ENCODE measurements around the gene USP17L13.
"Not testable (repeated sequence)": the region's sequence is repeated elsewhere in the genome, so short reads cannot be mapped to it uniquely, and the experiment has no call there.

USP17L13 gene, protein sequence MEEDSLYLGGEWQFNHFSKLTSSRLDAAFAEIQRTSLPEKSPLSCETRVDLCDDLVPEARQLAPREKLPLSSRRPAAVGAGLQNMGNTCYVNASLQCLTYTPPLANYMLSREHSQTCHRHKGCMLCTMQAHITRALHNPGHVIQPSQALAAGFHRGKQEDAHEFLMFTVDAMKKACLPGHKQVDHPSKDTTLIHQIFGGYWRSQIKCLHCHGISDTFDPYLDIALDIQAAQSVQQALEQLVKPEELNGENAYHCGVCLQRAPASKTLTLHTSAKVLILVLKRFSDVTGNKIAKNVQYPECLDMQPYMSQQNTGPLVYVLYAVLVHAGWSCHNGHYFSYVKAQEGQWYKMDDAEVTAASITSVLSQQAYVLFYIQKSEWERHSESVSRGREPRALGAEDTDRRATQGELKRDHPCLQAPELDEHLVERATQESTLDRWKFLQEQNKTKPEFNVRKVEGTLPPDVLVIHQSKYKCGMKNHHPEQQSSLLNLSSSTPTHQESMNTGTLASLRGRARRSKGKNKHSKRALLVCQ

DNA sequence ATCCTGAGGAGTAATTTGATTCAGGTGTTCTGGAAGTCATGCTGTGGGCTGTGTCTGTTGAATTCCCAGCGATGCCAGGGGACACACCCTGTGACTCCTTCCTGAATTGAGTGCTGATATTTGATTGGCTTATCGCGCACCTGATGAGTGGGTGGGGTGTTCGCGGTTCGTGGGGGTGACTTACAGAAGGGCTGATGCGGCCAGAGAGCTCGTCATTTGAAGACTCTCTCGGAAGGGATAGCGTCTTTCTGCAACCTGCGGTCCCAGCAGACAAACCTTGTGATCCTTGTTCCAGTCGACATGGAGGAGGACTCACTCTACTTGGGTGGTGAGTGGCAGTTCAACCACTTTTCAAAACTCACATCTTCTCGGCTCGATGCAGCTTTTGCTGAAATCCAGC is at the start of gene USP17L13:
TSS of gene USP17L13 (plus strand) at position 301 of the 400 bp plus-strand sequence. CDS start at position 301, 0 bp downstream.
- H3K9ac ChIP-seq (ENCODE audit: low read depth, low read length); H3K36me3 ChIP-seq (ENCODE audit: control insufficient read depth, insufficient read depth, low read length); H3K27me3 ChIP-seq (ENCODE audit: control insufficient read depth, insufficient read depth, low read length): not testable (repeated sequence)

DNA sequence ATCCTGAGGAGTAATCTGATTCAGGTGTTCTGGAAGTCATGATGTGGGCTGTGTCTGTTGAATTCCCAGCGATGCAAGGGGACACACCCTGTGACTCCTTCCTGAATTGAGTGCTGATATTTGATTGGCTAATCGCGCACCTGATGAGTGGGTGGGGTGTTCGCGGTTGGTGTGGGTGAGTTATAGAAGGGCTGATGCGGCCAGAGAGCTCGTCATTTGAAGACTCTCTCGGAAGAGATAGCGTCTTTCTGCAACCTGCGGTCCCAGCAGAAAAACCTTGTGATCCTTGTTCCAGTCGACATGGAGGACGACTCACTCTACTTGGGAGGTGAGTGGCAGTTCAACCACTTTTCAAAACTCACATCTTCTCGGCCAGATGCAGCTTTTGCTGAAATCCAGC is 14.3 kb upstream of the USP17L13 start, which contains the start of gene USP17L10:
TSS of gene USP17L10 (plus strand) at position 301 of the 400 bp plus-strand sequence. CDS start at position 301, 0 bp downstream.
- not testable (repeated sequence) for H3K27me3 ChIP-seq (ENCODE audit: control insufficient read depth, insufficient read depth, low read length); H3K27ac ChIP-seq (ENCODE audit: low read depth, low read length); H3K4me3 ChIP-seq (ENCODE audit: low read depth, low read length); H3K9me3 ChIP-seq (ENCODE audit: control insufficient read depth, insufficient read depth, low read length); H3K36me3 ChIP-seq (ENCODE audit: control insufficient read depth, insufficient read depth, low read length); H3K9ac ChIP-seq (ENCODE audit: low read depth, low read length); H3K4me1 ChIP-seq (ENCODE audit: control insufficient read depth, insufficient read depth, low read length)

More for the DNA sequence above, at the start of gene USP17L13:
- not testable (repeated sequence) for H3K4me1 ChIP-seq (ENCODE audit: control insufficient read depth, insufficient read depth, low read length); H3K4me3 ChIP-seq (ENCODE audit: low read depth, low read length); H3K9me3 ChIP-seq (ENCODE audit: control insufficient read depth, insufficient read depth, low read length); H3K27ac ChIP-seq (ENCODE audit: low read depth, low read length)

DNA sequence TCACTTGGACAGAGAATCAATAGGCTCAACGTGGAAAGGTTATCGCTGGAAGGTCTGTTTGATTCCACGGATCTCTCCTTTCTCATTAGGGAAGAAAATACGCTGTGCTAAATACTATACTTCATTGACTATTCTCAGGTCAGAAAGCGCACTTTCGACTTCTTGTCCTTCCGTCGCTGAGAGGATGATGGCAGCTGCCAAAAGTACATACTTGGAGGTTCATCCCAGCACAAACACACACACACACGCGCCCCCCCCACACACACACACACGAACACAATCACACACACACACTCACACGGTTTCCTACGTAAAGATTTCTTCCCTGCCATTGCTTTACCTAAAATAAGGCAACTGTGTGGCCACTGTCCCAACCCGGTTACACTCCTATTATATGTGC is 10.0 kb upstream of the USP17L13 start:
- H3K27ac ChIP-seq (ENCODE audit: low read depth, low read length); H3K4me3 ChIP-seq (ENCODE audit: low read depth, low read length); H3K4me1 ChIP-seq (ENCODE audit: control insufficient read depth, insufficient read depth, low read length); H3K36me3 ChIP-seq (ENCODE audit: control insufficient read depth, insufficient read depth, low read length); H3K27me3 ChIP-seq (ENCODE audit: control insufficient read depth, insufficient read depth, low read length); H3K9me3 ChIP-seq (ENCODE audit: control insufficient read depth, insufficient read depth, low read length); H3K9ac ChIP-seq (ENCODE audit: low read depth, low read length): not testable (repeated sequence)

DNA sequence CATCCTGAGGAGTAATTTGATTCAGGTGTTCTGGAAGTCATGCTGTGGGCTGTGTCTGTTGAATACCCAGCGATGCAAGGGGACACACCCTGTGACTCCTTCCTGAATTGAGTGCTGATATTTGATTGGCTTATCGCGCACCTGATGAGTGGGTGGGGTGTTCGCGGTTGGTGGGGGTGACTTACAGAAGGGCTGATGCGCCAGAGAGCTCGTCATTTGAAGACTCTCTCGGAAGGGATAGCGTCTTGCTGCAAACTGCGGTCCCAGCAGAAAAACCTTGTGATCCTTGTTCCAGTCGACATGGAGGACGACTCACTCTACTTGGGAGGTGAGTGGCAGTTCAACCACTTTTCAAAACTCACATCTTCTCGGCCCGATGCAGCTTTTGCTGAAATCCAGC is 9.6 kb upstream of the USP17L13 start, which contains the start of gene USP17L11:
TSS of gene USP17L11 (plus strand) at position 301 of the 400 bp plus-strand sequence. CDS start at position 301, 0 bp downstream.
- not testable (repeated sequence) for H3K27ac ChIP-seq (ENCODE audit: low read depth, low read length); H3K4me3 ChIP-seq (ENCODE audit: low read depth, low read length); H3K27me3 ChIP-seq (ENCODE audit: control insufficient read depth, insufficient read depth, low read length); H3K4me1 ChIP-seq (ENCODE audit: control insufficient read depth, insufficient read depth, low read length); H3K9ac ChIP-seq (ENCODE audit: low read depth, low read length); H3K9me3 ChIP-seq (ENCODE audit: control insufficient read depth, insufficient read depth, low read length); H3K36me3 ChIP-seq (ENCODE audit: control insufficient read depth, insufficient read depth, low read length)

DNA sequence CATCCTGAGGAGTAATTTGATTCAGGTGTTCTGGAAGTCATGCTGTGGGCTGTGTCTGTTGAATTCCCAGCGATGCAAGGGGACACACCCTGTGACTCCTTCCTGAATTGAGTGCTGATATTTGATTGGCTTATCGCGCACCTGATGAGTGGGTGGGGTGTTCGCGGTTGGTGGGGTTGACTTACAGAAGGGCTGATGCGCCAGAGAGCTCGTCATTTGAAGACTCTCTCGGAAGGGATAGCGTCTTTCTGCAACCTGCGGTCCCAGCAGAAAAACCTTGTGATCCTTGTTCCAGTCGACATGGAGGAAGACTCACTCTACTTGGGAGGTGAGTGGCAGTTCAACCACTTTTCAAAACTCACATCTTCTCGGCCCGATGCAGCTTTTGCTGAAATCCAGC is 4.8 kb upstream of the USP17L13 start, which contains the start of gene USP17L12:
TSS of gene USP17L12 (plus strand) at position 301 of the 400 bp plus-strand sequence. CDS start at position 301, 0 bp downstream.
- H3K27ac ChIP-seq (ENCODE audit: low read depth, low read length); H3K36me3 ChIP-seq (ENCODE audit: control insufficient read depth, insufficient read depth, low read length); H3K9me3 ChIP-seq (ENCODE audit: control insufficient read depth, insufficient read depth, low read length); H3K9ac ChIP-seq (ENCODE audit: low read depth, low read length); H3K27me3 ChIP-seq (ENCODE audit: control insufficient read depth, insufficient read depth, low read length); H3K4me1 ChIP-seq (ENCODE audit: control insufficient read depth, insufficient read depth, low read length); H3K4me3 ChIP-seq (ENCODE audit: low read depth, low read length): not testable (repeated sequence)

DNA sequence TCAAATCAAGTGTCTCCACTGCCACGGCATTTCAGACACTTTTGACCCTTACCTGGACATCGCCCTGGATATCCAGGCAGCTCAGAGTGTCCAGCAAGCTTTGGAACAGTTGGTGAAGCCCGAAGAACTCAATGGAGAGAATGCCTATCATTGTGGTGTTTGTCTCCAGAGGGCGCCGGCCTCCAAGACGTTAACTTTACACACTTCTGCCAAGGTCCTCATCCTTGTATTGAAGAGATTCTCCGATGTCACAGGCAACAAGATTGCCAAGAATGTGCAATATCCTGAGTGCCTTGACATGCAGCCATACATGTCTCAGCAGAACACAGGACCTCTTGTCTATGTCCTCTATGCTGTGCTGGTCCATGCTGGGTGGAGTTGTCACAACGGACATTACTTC is 5.6 kb downstream of the USP17L13 start:
- H3K9me3 ChIP-seq (ENCODE audit: control insufficient read depth, insufficient read depth, low read length); H3K27ac ChIP-seq (ENCODE audit: low read depth, low read length); H3K4me3 ChIP-seq (ENCODE audit: low read depth, low read length); H3K9ac ChIP-seq (ENCODE audit: low read depth, low read length); H3K4me1 ChIP-seq (ENCODE audit: control insufficient read depth, insufficient read depth, low read length); H3K36me3 ChIP-seq (ENCODE audit: control insufficient read depth, insufficient read depth, low read length); H3K27me3 ChIP-seq (ENCODE audit: control insufficient read depth, insufficient read depth, low read length): not testable (repeated sequence)

DNA sequence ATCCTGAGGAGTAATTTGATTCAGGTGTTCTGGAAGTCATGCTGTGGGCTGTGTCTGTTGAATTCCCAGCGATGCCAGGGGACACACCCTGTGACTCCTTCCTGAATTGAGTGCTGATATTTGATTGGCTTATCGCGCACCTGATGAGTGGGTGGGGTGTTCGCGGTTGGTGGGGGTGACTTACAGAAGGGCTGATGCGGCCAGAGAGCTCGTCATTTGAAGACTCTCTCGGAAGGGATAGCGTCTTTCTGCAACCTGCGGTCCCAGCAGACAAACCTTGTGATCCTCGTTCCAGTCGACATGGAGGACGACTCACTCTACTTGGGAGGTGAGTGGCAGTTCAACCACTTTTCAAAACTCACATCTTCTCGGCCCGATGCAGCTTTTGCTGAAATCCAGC is 9.4 kb downstream of the USP17L13 start, which contains the start of gene USP17L15:
TSS of gene USP17L15 (plus strand) at position 301 of the 400 bp plus-strand sequence. CDS start at position 301, 0 bp downstream.
- not testable (repeated sequence) for H3K4me3 ChIP-seq (ENCODE audit: low read depth, low read length); H3K9me3 ChIP-seq (ENCODE audit: control insufficient read depth, insufficient read depth, low read length); H3K4me1 ChIP-seq (ENCODE audit: control insufficient read depth, insufficient read depth, low read length); H3K27ac ChIP-seq (ENCODE audit: low read depth, low read length); H3K9ac ChIP-seq (ENCODE audit: low read depth, low read length); H3K36me3 ChIP-seq (ENCODE audit: control insufficient read depth, insufficient read depth, low read length); H3K27me3 ChIP-seq (ENCODE audit: control insufficient read depth, insufficient read depth, low read length)

DNA sequence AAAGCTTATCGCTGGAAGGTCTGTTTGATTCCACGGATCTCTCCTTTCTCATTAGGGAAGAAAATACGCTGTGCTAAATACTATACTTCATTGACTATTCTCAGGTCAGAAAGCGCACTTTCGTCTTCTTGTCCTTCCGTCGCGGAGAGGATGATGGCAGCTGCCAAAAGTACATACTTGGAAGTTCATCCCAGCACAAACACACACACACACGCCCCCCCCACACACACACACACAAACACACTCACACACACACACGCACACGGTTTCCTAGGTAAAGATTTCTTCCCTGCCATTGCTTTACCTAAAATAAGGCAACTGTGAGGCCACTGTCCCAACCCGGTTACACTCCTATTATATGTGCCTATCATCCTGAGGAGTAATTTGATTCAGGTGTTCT is 13.8 kb downstream of the USP17L13 start:
- not testable (repeated sequence) for H3K9ac ChIP-seq (ENCODE audit: low read depth, low read length); H3K27ac ChIP-seq (ENCODE audit: low read depth, low read length); H3K9me3 ChIP-seq (ENCODE audit: control insufficient read depth, insufficient read depth, low read length); H3K27me3 ChIP-seq (ENCODE audit: control insufficient read depth, insufficient read depth, low read length); H3K4me3 ChIP-seq (ENCODE audit: low read depth, low read length); H3K4me1 ChIP-seq (ENCODE audit: control insufficient read depth, insufficient read depth, low read length); H3K36me3 ChIP-seq (ENCODE audit: control insufficient read depth, insufficient read depth, low read length)

DNA sequence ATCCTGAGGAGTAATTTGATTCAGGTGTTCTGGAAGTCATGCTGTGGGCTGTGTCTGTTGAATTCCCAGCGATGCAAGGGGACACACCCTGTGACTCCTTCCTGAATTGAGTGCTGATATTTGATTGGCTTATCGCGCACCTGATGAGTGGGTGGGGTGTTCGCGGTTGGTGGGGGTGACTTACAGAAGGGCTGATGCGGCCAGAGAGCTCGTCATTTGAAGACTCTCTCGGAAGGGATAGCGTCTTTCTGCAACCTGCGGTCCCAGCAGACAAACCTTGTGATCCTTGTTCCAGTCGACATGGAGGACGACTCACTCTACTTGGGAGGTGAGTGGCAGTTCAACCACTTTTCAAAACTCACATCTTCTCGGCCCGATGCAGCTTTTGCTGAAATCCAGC is 18.9 kb downstream of the USP17L13 start, which contains the start of gene USP17L17:
TSS of gene USP17L17 (plus strand) at position 301 of the 400 bp plus-strand sequence. CDS start at position 301, 0 bp downstream.
- H3K27me3 ChIP-seq (ENCODE audit: control insufficient read depth, insufficient read depth, low read length); H3K36me3 ChIP-seq (ENCODE audit: control insufficient read depth, insufficient read depth, low read length); H3K9me3 ChIP-seq (ENCODE audit: control insufficient read depth, insufficient read depth, low read length): not testable (repeated sequence)

DNA sequence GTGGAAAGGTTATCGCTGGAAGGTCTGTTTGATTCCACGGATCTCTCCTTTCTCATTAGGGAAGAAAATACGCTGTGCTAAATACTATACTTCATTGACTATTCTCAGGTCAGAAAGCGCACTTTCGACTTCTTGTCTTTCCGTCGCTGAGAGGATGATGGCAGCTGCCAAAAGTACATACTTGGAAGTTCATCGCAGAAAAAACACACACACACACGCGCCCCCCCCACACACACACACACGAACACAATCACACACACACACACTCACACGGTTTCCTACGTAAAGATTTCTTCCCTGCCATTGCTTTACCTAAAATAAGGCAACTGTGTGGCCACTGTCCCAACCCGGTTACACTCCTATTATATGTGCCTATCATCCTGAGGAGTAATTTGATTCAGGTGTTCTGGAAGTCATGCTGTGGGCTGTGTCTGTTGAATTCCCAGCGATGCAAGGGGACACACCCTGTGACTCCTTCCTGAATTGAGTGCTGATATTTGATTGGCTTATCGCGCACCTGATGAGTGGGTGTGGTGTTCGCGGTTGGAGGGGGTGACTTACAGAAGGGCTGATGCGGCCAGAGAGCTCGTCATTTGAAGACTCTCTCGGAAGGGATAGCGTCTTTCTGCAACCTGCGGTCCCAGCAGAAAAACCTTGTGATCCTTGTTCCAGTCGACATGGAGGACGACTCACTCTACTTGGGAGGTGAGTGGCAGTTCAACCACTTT is 23.4 kb downstream of the USP17L13 start, which contains the start of gene USP17L18:
TSS of gene USP17L18 (plus strand) at position 678 of the 728 bp plus-strand sequence. CDS start at position 678, 0 bp downstream.
- not testable (repeated sequence) for H3K9ac ChIP-seq (ENCODE audit: low read depth, low read length); H3K9me3 ChIP-seq (ENCODE audit: control insufficient read depth, insufficient read depth, low read length); H3K36me3 ChIP-seq (ENCODE audit: control insufficient read depth, insufficient read depth, low read length); H3K4me1 ChIP-seq (ENCODE audit: control insufficient read depth, insufficient read depth, low read length); H3K27ac ChIP-seq (ENCODE audit: low read depth, low read length); H3K4me3 ChIP-seq (ENCODE audit: low read depth, low read length); H3K27me3 ChIP-seq (ENCODE audit: control insufficient read depth, insufficient read depth, low read length)

More for the DNA sequence above, 18.9 kb downstream of the USP17L13 start, which contains the start of gene USP17L17:
- H3K27ac ChIP-seq (ENCODE audit: low read depth, low read length); H3K4me3 ChIP-seq (ENCODE audit: low read depth, low read length); H3K4me1 ChIP-seq (ENCODE audit: control insufficient read depth, insufficient read depth, low read length); H3K9ac ChIP-seq (ENCODE audit: low read depth, low read length): not testable (repeated sequence)

Measured in HUES48 (cell line).